HL-60 (cell line): ENCODE data around the gene NOTUM.

Experiments used
- CTCF ChIP-seq: IDR thresholded peaks from one replicate; pipeline ENCODE4 v1.5.1; 2011; ENCODE audit warnings: low read length, control low read depth, inconsistent platforms; ENCODE audit not compliant: insufficient read depth
- GABPA ChIP-seq: IDR thresholded peaks from 2 replicates; pipeline ENCODE4 v1.6.1; 2012; ENCODE audit warnings: low read depth
- POLR2AphosphoS5 ChIP-seq: IDR thresholded peaks from 2 replicates; pipeline ENCODE4 v1.6.1; 2012; ENCODE audit warnings: low read depth
- REST ChIP-seq: IDR thresholded peaks from 2 replicates; pipeline ENCODE4 v1.6.1; 2012; ENCODE audit warnings: low read depth; ENCODE audit not compliant: insufficient replicate concordance

- no peak for TF ChIP-seq CTCF
- no peak for TF ChIP-seq GABPA
- no peak for TF ChIP-seq REST
- TF ChIP-seq POLR2AphosphoS5, result no peak
Observed at GRCh38 chr17:82008258-82008940, 47.4 kb upstream of the NOTUM start.
